Activated CD4-positive, alpha-beta T cell treated with anti-CD3 and anti-CD28 coated beads for 36 hours (primary cell): Measurements from ENCODE around the gene PHKA1. TPM values are rescaled to one million over a fixed set of nuclear protein-coding genes. Genes with fewer than 3 reads are reported as not detected.

Experiments used
- ATAC-seq: fragments of 200-7000 bp; cut with Tn5 transposase; one replicate; pipeline ENCODE4 v1.10.0; 2021; ENCODE audit warnings: mild to moderate bottlenecking, moderate library complexity
- CTCF ChIA-PET: fragments of 350-600 bp; sonication (Branson Sonifier 250); formaldehyde crosslinking; loops from one replicate; lab custom pipeline; 2021; ENCODE audit warnings: antibody characterized with exemption; lab: Charles Lee
- POLR2A ChIA-PET: fragments of 350-600 bp; sonication (Branson Sonifier 250); formaldehyde crosslinking; loops from one replicate; lab custom pipeline; 2021; ENCODE audit warnings: antibody characterized with exemption, inconsistent platforms; lab: Charles Lee
- DNase-seq: peaks from one replicate; pipeline ENCODE4 v3.0.0-alpha.2; 2020
- H3K27ac Mint-ChIP-seq: one replicate; pipeline ENCODE4 v1.8.0; 2021; ENCODE audit warnings: mixed read lengths
- H3K27me3 Mint-ChIP-seq: one replicate; pipeline ENCODE4 v1.8.0; 2021; ENCODE audit warnings: mixed read lengths
- H3K36me3 Mint-ChIP-seq: one replicate; pipeline ENCODE4 v1.8.0; 2021; ENCODE audit warnings: low read depth, mixed read lengths
- H3K4me1 Mint-ChIP-seq: one replicate; pipeline ENCODE4 v1.8.0; 2021; ENCODE audit warnings: mixed read lengths
- H3K4me3 Mint-ChIP-seq: one replicate; pipeline ENCODE4 v1.8.0; 2021; ENCODE audit warnings: mild to moderate bottlenecking, moderate library complexity, mixed read lengths
- H3K9me3 Mint-ChIP-seq: one replicate; pipeline ENCODE4 v1.8.0; 2021; ENCODE audit warnings: low read depth, mixed read lengths
- intact Hi-C, 2 experiments: fragments of 100-400 bp; cut with DNase I in 1 of 2; cut with micrococcal nuclease in 1 of 2; formaldehyde crosslinking; loops; one replicate each; pipeline versions ENCODE4 v1.14.2 to v1.15.1; 2022 to 2024; cut with DNase I, micrococcal nuclease
- total RNA-seq, 2 experiments: library from RNA; stranded (reverse); gene quantifications; one replicate each; pipeline ENCODE4 v1.2.3, GENCODE V29; 2021

The PHKA1 gene
- total RNA-seq, 2 experiments from 2014 or later, result 8.7 to 9.4 TPM

DNA sequence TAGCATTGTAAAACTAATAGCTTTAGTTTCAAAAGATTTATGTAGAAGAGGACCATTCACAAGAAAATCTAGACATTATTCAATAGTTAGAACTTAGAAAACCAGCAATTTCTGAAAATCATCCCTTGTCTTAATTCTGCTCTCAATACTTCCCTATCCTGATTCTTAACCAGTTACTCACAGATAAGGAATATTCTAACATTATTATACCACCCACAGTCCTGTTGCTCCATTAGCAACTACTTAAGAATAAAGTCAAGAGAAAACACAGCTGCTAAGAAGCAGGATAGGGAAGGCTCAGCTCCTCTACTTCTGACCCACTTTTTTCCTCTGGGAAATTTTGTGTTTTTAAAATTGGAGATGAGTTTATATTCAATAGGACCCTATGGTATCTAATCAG lies 47.7 kb downstream of the PHKA1 start:
- Mint-ChIP-seq H3K27me3 (no peaks in the 10 kb centered on the region), H3K27ac (no peak overlapping the region), H3K4me3 (no peak overlapping the region), H3K4me1 (peaks cover 7% of the 10 kb centered on the region), H3K36me3 (peaks cover 5% of the 10 kb centered on the region), H3K9me3 (no peaks in the 10 kb centered on the region)
- intact Hi-C loops, result loop anchor here in 1 of 2 experiments (5.0 kb wide), 1 partner anchor 49 kb away; no protein-coding TSS in a partner anchor
- no peak for ATAC-seq
- ChIA-PET CTCF (interaction anchor here (0.6 kb wide), 1 partner anchor 297 kb away, joined by 3 read pairs; no protein-coding TSS in a partner anchor), POLR2A (no interaction called here)
- DNase-seq, result no peak

DNA sequence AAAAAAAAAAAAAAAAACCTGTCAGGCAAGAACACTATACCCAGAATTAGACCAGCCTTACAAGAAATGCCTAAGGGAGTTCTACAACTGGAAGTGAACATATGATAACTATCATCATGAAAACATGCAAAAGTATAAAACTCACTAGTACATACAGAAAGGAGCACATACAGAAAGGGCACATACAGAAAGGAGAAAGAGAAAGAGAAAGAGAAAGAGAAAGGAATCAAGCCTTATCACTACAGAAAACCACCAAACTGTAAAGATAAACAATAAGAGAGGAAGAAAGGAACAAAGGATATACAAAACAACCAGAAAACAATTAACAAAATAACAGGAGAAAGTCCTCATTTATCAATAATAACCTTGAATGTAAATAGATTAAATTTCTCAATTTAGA lies 50.4 kb downstream of the PHKA1 start:
- H3K27me3 Mint-ChIP-seq, result no peaks in the 10 kb centered on the region

DNA sequence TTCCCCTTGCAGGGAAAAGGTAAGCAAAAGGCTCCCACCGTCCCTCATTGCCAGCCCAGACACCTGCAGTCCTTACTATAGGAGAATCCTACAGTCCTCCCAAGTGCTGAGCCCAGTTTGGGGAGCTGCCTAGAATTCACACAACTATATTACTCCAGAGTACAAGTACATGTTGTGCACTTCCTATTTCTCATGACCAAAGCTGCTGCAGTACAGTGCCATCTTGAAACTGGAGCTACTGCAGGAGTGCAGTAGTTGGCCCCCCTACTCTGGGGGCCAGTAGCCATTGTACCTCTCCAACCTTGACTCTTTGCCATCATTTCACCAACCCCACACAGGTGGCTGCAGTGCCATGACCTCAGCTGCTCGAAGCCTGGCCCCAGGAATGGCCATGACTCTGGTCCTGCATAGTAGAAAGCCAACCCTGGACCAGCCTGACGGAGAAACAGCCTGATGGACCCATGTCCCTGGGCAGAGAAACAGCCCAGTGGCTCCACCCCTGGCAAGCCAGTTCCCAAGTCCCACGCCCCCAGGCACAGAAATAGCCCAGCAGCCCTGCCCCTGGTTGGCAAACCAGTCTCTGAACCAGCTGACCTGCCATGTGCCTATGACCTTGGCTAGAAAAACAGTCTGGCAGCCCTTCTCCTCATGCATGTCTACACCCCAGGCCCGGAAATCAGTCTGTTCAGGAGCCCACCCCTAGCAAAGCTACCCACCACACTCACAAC lies 51.9 kb downstream of the PHKA1 start:
- intact Hi-C loops, result no loop called here
- Mint-ChIP-seq H3K36me3 (peaks cover 3% of the 10 kb centered on the region), H3K9me3 (no peaks in the 10 kb centered on the region), H3K4me3 (no peak overlapping the region), H3K27me3 (no peaks in the 10 kb centered on the region), H3K27ac (no peak overlapping the region), H3K4me1 (peaks cover 7% of the 10 kb centered on the region)
- DNase-seq, result no peak
- ChIA-PET POLR2A (no interaction called here), CTCF (no interaction called here)
- no peak for ATAC-seq

More for the DNA sequence above, 50.4 kb downstream of the PHKA1 start:
- Mint-ChIP-seq H3K4me3 (no peak overlapping the region), H3K9me3 (no peaks in the 10 kb centered on the region), H3K4me1 (peaks cover 7% of the 10 kb centered on the region), H3K36me3 (peaks cover 3% of the 10 kb centered on the region), H3K27ac (no peak overlapping the region)
- DNase-seq, result no peak
- ATAC-seq, result no peak
- POLR2A ChIA-PET, result no interaction called here
- CTCF ChIA-PET, result no interaction called here
- intact Hi-C loops, result no loop called here

DNA sequence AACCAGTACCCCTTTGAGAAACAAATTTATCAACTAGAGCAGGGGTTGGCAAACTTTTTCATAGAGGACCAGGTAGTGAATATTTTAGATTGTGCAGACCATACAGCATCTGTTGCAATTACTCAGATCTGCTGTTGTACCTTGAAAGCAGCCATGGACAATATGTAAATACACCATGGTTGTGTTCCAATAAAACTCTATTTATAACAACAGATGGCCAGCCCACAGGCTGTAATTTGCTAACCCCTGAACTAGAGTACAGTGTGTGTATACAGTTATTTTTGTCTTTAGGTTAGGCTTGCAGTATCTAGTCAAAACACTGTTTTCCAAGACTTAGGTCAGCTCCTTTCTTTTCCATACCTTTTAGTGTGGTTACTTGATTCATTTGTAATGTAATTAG lies 54.4 kb downstream of the PHKA1 start:
- intact Hi-C loops, result no loop called here
- ChIA-PET POLR2A (no interaction called here), CTCF (no interaction called here)
- H3K36me3 Mint-ChIP-seq, result peaks cover 5% of the 10 kb centered on the region
- no peaks in the 10 kb centered on the region for H3K9me3 Mint-ChIP-seq
- no peak for ATAC-seq
- peaks cover 7% of the 10 kb centered on the region for H3K4me1 Mint-ChIP-seq
- no peak for DNase-seq
- no peak overlapping the region for H3K27ac Mint-ChIP-seq
- no peaks in the 10 kb centered on the region for H3K27me3 Mint-ChIP-seq
- no peak overlapping the region for H3K4me3 Mint-ChIP-seq

DNA sequence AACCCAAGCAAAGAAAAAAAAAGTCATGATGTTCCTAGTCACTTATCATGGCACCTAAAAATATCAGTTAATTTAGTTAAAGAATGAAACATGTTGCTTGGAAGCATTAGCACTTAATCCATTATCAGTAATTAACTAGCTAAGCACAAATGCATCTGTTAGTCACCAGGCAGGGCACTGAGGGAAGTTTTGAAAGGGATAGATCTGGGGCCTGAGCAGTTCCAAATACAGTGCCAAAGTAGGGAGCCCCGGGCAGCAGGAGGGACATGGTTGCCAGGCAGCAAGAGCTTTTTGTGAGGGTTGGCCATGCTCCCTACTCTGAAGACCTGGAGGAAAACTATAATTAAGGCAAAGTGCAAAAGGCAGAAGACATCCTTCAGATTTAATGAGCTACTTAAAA lies 62.0 kb downstream of the PHKA1 start:
- Mint-ChIP-seq H3K4me3 (no peak overlapping the region), H3K4me1 (no peaks in the 10 kb centered on the region), H3K36me3 (peaks cover 15% of the 10 kb centered on the region), H3K27me3 (no peaks in the 10 kb centered on the region), H3K9me3 (no peaks in the 10 kb centered on the region), H3K27ac (no peak overlapping the region)
- POLR2A ChIA-PET, result no interaction called here
- no peak for DNase-seq
- CTCF ChIA-PET, result interaction anchor here (0.7 kb wide), 1 partner anchor 602 kb away, joined by 3 read pairs; no protein-coding TSS in a partner anchor
- no peak for ATAC-seq
- intact Hi-C loops, result no loop called here

DNA sequence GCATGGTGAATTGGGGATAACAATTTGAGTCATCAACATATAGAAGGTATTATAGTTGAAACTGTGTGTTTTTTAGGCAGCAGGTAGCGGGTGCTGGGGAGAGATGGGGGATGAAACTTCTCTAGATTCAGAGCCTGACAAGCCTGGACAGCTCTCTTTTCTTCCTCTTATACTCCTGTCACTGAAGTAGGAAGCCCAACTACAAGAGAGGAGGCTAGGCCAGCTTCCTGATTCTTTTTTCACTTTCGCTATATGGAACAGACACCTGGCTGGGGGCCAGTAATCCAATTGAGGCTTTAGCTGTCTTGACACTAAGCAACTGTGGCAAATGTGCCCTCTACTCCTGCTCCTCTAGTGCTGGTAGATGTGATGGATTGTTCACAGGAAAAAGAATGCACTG lies 69.2 kb downstream of the PHKA1 start:
- Mint-ChIP-seq H3K4me3 (no peak overlapping the region), H3K27me3 (no peaks in the 10 kb centered on the region), H3K36me3 (peaks cover 5% of the 10 kb centered on the region), H3K4me1 (no peaks in the 10 kb centered on the region), H3K9me3 (no peaks in the 10 kb centered on the region), H3K27ac (no peak overlapping the region)
- DNase-seq, result no peak
- intact Hi-C loops, result loop anchor here in 1 of 2 experiments (10.0 kb wide), 1 partner anchor 60 kb away; no protein-coding TSS in a partner anchor
- no peak for ATAC-seq
- POLR2A ChIA-PET, result no interaction called here
- CTCF ChIA-PET, result no interaction called here

DNA sequence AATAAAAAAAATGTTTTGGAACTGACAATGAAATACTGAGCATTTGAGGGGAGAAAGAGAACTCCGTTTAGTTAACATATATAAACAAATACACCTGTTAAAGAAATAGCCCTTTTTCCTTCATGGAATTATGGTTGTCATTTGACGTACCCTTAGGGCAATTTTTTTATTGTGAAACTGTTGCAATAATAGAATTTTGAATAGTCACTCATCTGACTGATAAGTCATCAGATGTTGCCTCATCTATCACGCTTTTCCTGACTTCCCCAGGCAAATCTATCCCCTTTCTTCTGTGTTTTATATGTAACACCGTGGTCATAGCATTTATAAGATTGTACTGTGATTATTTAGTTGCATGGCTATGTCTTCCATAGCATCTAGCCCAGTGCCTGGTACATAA lies 72.5 kb downstream of the PHKA1 start:
- Mint-ChIP-seq H3K27ac (no peak overlapping the region), H3K27me3 (no peaks in the 10 kb centered on the region), H3K4me3 (no peak overlapping the region), H3K9me3 (no peaks in the 10 kb centered on the region), H3K36me3 (peaks cover 4% of the 10 kb centered on the region), H3K4me1 (no peaks in the 10 kb centered on the region)
- ATAC-seq, result no peak
- DNase-seq, result no peak
- ChIA-PET CTCF (no interaction called here), POLR2A (no interaction called here)
- intact Hi-C loops, result loop anchor here in 1 of 2 experiments (10.0 kb wide), 1 partner anchor 63 kb away; no protein-coding TSS in a partner anchor

DNA sequence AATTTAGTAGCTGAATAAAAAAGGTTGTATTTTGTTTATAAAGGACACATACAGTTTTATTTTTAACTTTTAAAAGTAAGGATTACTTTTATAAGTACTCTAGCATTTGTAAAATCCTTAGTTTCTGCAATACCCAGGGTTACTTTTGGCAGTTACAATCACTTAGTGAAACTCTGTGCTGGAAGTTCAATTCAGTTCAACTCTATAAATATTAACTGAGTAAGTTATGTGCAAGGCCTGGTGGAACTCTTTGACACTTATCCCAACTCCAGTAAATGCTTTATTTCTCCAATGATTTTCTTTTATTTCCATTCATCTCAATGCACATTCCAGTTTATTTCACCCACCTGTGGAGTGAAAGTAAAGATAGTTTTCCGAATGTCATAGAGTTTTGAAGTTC lies 78.2 kb downstream of the PHKA1 start:
- Mint-ChIP-seq H3K9me3 (no peaks in the 10 kb centered on the region), H3K4me1 (no peaks in the 10 kb centered on the region), H3K36me3 (peaks cover 11% of the 10 kb centered on the region), H3K27me3 (no peaks in the 10 kb centered on the region), H3K4me3 (no peak overlapping the region), H3K27ac (no peak overlapping the region)
- ATAC-seq, result no peak
- intact Hi-C loops, result no loop called here
- no peak for DNase-seq
- POLR2A ChIA-PET, result no interaction called here
- CTCF ChIA-PET, result no interaction called here

DNA sequence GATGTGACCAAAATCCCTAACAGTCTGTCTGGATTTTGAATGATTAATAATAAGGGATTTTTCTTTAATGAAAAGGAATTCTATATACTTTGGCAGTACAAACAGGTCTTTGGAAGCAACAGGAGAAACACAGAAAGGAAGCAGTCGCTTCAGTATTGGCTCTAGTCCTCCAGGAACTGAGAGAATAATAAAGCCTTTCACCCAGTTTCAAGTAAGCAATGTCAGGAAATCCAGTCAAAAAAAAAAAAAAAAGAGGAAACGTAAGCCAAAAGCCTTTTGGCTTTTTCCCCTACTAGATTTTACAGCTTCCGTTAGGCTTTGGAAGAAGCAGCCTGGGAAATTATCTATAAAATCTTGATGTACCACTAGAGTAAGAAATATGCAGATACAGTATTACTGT lies 79.8 kb downstream of the PHKA1 start:
- no peak overlapping the region for H3K4me3 Mint-ChIP-seq
- CTCF ChIA-PET, result no interaction called here

DNA sequence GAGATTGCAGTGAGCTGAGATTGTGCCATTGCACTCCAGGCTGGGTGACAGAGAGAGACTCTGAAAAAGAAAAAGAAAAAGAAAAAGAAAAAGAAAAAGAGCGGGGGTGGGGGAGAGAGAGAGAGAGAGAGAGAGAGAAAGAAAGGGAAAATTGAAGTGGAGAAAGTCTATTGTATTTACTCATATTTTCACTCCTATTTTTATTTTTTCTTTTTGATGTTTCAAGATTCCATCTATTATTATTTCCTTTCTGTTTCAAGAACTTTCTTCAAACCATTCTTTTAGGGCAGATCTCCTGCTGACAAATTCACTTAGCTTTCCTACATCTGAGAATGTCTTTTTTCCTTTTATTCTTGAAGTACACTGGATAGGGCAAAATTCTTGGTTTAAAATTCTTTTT lies 83.9 kb downstream of the PHKA1 start:
- H3K9me3 Mint-ChIP-seq, result no peaks in the 10 kb centered on the region
- no peak overlapping the region for H3K27ac Mint-ChIP-seq
- ATAC-seq, result no peak

More for the DNA sequence above, 79.8 kb downstream of the PHKA1 start:
- POLR2A ChIA-PET, result no interaction called here
- no peaks in the 10 kb centered on the region for H3K9me3 Mint-ChIP-seq
- H3K36me3 Mint-ChIP-seq, result peaks cover 11% of the 10 kb centered on the region
- ATAC-seq (no peak), DNase-seq (no peak)
- H3K27ac Mint-ChIP-seq, result no peak overlapping the region
- H3K4me1 Mint-ChIP-seq, result no peaks in the 10 kb centered on the region
- no peaks in the 10 kb centered on the region for H3K27me3 Mint-ChIP-seq
- intact Hi-C loops, result no loop called here

DNA sequence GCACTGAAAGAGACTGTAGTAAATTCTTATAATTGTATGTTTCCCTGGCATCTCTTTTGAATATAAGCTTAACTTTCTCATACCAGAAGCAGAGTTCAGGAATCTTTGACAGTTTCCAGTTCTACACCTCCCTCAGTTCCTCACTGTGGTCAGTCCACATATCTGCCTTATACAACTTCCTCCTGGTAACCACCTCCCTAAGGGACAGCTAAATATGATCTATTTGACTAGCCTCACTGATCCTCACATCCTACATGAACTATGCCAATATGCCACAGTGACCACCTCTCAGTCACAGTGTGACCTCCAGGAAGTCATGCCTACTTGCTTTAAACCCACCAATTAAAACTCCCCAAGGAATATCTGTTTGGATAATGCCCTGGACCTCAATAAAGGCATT lies 89.9 kb downstream of the PHKA1 start:
- H3K4me3 Mint-ChIP-seq, result no peak overlapping the region
- ATAC-seq (no peak), DNase-seq (no peak)
- H3K9me3 Mint-ChIP-seq, result no peaks in the 10 kb centered on the region
- H3K36me3 Mint-ChIP-seq, result peaks cover 16% of the 10 kb centered on the region
- CTCF ChIA-PET, result no interaction called here
- H3K4me1 Mint-ChIP-seq, result peaks cover 22% of the 10 kb centered on the region
- POLR2A ChIA-PET, result no interaction called here
- H3K27ac Mint-ChIP-seq, result no peak overlapping the region
- intact Hi-C loops, result loop anchor here in 1 of 2 experiments (5.0 kb wide), 3 partner anchors 88 to 352 kb away; partner anchors contain the start of gene PHKA1
- no peaks in the 10 kb centered on the region for H3K27me3 Mint-ChIP-seq

More for the DNA sequence above, 83.9 kb downstream of the PHKA1 start:
- no peak for DNase-seq
- no peaks in the 10 kb centered on the region for H3K27me3 Mint-ChIP-seq
- H3K4me1 Mint-ChIP-seq, result no peaks in the 10 kb centered on the region
- POLR2A ChIA-PET, result no interaction called here
- peaks cover 14% of the 10 kb centered on the region for H3K36me3 Mint-ChIP-seq
- CTCF ChIA-PET, result no interaction called here
- intact Hi-C loops, result no loop called here
- H3K4me3 Mint-ChIP-seq, result no peak overlapping the region
